GM19463 (cell line): ENCODE data around the gene MGMT.

Experiments
- ATAC-seq: cut with Tn5 transposase; IDR thresholded peaks from one replicate; pipeline ENCODE4 v1.9.1; 2021; ENCODE audit warnings: mild to moderate bottlenecking, moderate library complexity; ENCODE audit not compliant: unreplicated experiment

The MGMT gene

DNA sequence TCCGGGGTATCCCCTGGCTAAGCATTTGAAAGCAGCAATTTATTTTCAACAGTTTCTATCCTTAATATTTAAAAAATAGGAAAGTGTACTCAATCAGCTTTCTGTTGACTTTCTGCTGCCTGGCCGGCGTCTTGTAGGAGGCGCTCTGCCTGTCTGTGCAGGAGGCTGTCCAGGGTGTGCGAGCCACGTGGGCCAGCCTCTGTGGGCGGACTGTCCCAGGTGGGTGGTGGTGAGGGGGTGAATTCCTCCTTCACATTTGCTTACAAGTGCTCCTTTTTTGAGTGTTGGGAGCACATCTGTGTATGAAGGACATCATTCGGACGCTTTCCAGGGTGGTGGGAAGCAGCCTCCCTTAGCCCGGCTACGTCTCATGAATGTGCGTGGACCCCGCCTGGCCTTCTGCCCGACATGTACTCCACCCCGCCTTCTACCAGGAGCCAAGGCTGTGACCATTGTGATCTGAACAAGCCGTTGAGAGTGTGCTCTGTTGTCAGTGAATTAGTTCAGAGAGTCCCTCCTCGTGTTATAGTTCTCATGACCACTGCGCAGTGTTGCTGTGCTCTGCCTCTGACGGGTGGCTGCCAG lies 114.9 kb downstream of the MGMT start:
- ATAC-seq, result no peak

DNA sequence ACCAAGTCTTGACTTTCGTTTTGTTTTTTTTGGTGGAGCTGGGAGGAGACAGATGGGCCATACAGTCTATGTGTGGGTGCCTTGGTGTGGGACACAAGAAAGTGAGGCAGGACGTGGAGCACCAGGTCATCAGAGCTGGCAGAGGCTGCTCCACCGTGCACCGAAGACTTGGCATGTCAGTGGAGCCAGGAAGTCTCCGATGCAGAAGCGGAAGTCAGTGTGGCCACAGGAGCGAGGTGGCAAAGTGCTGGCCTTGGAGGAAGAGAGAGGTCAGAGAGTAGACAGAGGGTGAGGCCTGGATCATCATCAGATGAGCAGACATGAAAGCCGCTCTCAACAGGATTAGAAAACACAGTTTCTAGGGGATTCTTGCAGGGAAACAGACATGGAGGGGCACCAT lies 116.8 kb downstream of the MGMT start:
- no peak for ATAC-seq

DNA sequence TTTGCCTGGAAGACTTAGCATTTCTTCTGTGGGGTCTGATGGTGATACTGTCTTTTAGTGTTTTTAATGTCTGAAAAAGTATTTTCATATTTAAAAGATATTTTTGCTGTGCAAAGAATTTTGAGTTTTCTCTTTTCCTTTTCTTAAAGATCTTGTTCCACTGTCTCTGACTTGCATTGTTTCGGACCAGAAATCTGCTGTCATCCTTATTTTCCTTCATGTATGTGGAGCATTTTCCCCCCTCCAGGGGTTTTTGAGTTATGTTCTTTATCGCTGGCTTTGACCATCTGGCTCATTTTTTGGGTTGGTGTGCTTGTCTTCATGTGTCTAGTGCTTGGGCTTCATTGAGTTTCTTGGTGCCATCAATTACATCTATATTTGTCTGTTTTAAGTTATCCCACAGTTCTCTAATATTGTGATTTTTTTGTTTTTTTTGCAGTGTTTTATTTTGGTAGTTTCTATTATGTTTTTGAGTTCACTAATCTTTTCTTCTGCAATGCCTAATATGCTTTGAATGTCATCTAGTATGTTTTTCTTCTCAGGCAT lies 119.9 kb downstream of the MGMT start:
- no peak for ATAC-seq

DNA sequence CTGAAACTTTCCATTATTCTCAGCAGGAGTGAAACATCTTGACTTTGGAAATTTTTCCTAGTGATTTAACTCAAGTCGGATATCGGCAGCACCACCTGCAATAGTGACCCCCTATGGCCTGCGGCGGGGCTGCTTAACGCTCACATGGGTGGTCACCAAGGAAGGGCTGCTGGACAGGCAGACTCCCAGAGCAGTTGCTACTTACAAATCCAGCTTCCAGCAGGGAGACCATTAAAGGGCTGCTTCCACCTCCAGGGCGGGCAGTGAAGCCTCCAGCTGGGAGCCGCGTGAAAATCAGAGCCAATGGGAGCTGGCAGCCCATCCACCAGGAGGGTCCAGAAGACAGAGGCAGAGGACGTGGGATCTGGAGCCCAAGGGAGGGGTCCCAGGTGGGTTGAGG lies 122.5 kb downstream of the MGMT start:
- ATAC-seq, result no peak

DNA sequence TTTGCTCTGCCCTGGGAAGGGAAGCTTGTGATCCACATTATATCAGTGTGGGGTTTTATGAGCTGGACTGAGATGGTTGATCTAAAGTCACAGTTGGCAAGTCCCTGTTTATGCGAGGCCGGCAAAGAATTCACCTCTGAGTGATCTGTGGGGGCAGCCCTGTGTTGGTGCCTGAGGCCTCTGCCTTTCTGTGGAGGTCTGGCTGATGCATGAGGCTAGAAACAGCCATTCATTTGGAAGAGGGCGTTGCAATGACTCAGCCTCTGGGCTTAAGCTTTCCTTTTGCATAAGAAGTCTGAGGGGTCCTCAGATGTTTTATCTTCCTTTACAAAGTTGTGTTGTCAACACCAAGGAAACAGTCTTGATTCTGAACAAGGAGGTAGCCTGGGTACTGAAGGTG lies 126.9 kb downstream of the MGMT start:
- no peak for ATAC-seq

DNA sequence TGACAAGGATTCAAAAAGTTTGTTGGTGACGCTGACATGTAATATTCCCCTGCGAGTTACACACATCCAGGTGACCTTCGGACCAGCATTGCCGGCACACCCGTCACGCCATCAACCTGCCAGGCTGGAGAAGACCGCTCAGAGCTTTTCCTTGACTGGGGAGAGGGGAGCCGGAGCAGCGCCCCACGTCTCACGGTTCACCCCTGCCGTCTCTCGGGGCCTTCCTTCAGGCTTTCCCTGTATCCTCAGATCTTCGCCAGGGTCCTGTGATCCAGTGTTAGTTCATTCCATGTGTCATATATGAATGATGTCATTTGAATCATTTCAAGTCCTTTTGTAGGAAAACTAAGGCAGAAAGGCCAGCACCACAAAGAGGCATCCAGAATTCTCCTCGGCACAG lies 127.8 kb downstream of the MGMT start:
- no peak for ATAC-seq

DNA sequence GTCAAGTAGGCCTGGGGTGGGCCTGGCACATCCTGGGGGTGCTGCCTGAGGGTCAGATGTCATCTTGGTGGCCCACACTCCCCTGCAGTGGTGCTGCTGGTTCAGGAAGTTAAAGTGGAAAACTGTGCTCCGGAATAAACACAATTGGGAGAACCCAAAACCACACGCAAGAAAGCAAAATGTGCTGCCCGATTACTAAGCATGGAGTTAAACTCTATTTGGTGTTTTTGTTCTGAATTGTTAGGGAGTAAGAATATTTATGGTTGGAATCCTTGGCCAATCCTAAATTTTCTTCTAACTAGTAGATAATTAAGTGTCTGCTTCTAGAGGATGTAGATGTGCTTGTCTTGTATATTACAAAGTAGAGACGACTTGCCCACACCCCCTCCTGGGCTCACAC lies 131.4 kb downstream of the MGMT start:
- ATAC-seq, result no peak

DNA sequence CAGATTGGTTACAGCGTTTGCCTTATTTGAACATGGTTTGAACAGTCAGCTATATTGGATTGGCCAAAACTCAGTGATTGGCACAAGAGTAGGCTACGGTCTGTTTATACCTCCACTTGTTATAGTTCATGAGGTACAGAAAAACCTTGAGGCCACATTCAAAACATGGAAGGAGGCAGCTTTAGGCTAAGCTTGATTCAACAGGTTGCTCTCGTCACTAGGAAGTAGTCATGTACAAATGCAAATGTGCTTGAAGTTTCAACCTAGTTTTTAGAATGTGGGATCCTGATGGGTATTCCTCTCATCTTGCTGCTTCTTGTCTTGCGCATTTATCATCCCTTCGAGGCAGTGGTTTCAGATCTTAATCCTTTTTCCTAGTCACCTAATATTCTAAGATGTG lies 132.1 kb downstream of the MGMT start:
- ATAC-seq, result no peak

DNA sequence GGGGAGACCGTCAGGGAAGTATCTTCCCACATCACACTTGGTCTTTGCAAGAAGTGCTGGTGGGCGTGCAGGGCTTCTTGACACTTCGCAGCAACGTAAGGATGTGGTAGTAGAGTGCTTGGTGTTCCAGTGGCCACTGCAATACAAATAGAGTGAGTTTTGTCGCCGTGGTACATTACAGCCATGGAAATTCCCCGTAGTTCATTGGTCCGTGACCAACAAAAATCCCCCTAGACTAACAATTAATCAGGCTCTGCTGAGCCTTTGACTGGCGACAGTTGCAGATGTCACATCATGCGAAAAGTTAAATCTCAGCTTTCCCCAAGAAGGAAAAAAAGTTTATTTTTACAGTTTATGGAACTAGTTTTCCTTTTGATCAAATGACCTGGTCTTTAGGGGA lies 134.7 kb downstream of the MGMT start:
- ATAC-seq, result peak; percentile 58

DNA sequence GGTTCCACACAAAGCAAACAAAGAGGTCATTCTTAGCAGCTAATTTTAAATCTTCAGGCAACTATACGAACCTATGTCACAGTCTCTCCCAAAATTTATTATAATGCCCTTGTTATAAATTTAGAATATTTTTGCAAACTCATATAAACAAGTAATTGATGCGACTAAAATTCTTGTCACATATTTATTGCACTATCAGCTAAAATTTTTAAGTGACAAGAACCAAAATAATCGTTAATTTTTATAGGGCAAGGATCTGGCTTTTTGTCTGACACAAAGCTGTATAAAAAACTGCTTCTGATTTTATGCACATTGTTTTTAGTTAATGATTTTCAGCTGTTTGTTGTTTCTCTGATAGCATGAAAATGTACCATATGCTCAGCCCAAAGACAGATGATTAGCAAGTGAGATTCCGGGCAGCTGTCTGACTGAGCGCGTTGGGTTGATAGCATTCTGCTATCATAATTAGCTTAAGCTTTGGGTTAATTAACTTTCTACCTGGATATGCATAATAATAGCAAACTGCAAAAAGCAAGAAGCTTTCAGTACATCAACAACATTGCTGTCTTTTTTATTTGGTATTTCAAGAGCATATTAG lies 136.0 kb downstream of the MGMT start:
- no peak for ATAC-seq

DNA sequence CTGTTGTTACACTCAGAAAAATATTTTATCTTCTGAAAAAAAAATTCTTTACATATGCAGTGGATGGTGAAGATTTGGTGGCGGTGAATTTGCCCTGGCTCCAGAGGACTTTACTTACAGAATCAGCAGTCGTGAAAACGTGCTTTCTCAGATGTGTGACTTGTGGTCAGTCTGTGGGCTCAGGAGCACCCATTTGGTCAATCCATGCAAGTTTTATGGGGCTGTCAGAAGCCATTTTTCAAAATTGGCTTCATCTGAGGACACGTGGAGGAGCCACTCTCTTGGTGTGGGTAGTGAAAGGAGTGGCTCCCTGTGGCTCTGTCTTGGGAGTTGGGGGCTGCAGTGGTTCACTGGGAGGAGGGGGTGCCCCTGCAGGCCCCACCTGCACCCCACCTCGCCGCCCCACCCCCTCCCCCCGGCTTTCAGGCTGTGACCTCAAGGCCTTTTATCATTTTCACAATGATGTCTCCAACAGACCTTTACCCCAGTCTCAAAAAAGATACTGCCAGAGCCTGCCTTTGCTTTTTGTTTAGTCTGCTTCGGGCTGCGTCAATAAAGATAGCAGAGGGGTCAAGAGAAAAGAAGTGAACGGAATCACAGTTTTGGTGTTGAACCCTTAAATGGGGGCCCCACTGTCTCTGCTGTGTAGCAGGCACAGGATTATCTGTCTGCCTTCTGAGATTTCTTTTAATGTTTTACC lies 137.4 kb downstream of the MGMT start:
- no peak for ATAC-seq

DNA sequence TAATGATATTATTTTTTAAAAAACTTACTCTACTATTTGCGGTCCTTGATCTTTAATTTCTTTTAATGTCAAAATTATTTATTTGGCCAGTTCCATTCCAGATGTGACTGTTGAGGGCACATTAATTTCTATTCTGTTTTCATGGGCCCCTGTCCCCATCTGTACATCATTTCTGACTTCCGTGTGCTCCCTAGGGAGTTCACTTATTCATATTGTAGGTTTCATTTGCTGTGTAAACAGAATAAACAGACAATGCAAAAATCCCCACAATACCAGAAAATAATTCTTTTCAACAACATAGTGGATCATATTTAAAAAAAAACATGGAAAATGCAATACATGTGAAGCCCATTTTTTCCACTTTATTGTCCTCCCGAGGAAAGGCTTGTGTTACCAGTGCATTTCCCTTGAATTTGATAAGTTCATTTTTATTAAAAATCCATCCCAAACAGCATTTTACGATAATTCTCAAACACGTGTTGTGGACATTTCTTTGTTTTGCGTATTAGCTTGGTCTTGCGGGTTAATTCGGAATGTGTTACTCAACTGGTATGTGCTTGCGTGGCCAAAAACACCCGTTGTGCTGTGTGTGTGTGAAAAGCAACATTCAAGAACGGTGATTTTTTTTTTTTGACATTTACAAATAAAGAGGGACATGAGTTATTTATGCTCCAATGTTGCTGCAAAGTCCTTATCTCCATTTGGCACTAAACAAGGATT lies 138.4 kb downstream of the MGMT start:
- ATAC-seq, result no peak

DNA sequence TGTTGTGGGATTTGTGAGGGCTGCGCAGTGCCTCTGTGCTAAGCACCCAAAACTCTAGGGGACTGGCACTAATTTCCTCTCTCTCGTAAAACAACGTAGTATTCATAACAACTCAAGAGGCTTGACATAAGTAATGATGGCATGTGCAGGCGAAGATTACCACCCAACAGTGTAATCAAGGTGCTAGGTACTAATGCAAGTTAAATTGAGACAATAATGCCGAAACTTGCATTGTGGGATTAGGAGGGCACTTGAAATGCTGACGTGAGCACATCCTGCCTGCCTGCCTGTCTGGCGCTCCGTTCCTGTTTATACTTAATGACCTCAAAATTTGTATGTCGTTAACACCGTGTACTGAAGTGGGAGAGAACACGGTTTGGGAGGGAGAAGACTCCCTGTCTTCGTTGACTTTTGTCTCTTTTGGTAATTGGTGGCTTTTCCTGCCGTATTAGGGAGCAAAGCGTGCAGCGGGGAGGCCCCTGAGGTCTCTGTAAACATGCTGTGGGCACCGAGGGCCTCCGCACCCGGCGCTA lies 139.0 kb downstream of the MGMT start:
- ATAC-seq, result no peak

DNA sequence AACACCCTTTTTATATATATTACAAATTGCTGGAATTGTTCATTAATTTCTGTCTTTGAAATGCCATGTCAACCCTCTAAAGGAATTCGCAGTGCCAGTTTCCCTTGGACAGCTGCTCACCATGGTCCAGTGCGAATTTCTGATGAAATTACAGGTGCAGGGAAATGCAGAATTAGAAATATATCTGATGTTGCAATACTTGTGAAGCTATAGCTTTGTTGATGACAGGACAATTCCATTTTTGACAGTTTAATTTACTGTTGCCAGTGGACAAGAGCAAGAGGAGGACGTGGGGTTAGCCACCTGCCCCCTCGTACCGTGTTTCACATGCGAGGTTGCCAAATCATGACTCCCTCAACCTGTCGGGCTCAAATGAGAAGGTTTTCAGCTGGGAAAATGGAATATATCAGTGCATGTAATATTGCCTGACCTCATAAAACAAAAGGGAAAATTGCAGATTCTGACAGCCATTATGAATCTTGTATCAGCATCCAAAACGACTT lies 140.6 kb downstream of the MGMT start:
- no peak for ATAC-seq

DNA sequence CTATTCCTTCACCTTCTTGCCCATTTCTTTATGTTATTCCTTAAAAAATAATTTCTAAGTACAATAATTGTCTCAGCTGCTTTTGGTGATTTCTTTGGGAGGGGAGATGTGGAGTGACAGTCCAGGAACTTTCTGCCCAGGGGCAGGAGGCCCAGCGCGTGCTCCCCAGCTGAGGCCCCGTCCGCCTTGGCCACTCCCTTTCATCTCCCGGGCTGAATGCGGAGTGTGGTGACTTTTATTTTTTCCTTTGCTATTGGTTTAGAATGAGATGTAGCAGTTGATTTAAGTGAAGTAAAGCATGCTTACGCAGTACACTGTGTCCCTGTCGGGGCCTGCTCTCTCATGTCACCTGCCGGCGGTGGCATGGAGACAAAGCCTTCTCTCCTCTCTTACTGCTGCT lies 141.6 kb downstream of the MGMT start:
- ATAC-seq, result no peak

DNA sequence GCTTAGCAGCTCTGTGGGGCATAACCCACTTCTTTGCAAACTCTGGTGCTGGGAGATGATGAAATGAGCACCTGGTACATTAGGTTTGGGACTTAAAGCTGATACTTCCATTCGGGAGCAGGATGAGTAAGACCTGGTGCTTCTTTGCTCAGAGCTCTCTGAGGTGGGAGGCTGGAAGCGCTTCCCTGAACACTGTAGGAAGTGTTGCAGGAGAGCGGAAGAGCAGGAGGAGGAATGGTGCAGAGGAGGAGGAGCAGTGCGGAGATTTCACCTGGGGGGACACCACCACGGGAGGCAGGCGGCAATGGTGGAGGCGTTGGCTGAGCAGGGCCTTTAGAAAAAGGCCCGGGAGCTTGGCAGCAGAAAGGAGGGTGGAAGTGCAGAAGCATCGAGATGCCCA lies 142.5 kb downstream of the MGMT start:
- no peak for ATAC-seq

DNA sequence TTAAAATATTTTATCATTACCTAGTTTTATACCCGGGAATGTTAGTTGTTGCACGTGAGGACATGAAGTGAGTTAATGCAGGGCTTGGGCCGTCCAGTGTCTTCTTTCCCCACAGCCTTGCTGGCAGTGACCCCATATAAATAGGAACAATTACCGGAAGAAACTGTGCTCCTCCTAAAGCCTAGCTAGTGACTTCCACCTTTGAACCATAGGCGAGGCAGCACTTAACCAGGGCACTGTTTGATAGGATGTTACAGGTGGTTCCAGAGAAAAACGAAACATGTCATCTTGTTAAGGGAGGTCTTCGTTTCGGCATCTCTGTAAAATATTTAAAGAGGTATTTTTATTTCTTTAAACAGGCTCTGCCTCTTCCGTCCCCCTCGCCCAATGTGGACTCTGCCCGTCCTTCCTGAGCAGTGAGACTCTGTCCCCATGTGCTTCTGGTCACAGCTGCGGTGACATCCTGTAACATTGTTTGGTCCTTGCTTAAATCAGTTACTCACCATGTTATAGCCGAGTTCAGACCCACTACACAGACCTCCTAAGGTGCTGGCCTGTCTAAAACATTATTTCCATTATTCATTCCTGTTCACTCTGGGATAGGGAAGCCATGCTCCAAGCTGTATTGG lies 145.6 kb downstream of the MGMT start:
- ATAC-seq, result no peak

DNA sequence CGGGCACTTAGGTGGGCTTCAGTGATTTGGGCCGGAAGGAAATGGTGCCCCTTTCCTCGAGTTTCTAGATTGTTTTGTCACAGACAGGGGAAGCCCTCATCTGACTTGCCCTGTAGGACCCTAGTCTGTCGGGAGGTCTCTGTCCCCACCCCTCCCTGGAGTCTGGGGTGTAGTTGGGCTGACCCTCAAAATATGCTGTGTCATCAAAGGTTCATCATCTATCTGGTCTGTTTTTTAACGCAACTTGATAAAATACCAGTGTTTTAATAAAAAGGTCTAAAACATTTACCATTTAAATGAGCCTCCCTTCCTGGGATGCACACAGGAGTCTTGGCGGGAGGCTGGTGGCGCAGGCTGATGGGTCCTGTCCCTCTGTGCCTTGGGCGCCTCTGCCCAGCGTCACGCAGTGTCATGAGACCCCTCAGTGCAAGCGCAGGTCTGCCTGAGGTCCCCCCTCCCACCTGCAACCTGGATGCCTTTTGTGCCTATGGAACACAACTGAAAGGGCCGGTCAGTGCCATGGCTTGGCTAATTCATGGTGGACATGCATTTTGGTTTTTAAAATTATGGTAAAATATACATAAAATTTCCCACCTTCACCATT lies 146.4 kb downstream of the MGMT start:
- no peak for ATAC-seq

DNA sequence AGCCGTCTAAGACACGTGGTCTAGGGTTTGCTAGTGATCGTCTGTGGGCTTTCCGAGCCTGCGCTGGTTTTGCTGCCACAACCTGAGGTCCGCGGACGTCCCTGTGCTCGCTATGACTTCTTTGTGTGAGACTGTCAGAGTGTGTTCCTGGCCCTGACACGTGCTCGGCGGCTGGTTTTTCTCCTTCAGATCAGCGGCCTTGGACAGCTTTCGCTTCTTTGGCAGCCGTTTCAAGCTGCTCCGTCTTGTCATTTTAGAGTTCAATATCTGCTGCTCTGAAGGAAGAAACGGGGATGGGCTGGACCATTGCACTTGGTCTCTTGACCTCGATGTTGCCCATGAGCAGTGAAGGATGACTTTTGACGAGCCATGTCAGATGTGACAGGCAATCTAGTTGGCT lies 147.3 kb downstream of the MGMT start:
- ATAC-seq, result no peak

DNA sequence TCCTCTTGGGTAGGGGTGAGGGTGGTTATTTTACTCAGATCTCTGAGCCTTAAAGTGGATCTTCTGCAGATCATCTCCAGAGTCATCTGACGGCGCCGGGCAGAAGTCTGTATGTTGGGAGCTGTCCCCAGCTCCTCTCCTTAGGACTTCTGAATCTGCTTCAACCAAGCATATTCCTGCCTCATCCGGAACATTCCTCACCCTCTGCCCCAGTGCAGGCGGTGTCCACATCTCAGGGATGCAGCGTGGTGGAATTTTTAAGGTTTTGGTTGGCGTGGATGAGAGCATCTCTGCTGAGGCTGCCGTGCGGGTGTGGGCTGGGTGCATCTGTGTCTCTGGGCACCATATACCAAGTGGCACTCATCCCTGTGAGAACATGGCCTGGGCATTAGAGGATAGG lies 148.3 kb downstream of the MGMT start:
- no peak for ATAC-seq
